Omental fat pad (tissue), 4 donors: ENCODE measurements around the gene ERC2. TPM values are rescaled to one million over a fixed set of nuclear protein-coding genes. Genes with fewer than 3 reads are reported as not detected.

Experiments used
- ATAC-seq: fragments of 150-250 bp; one replicate; pipeline ENCODE4 v1.9.1; 2016; ENCODE audit warnings: mild to moderate bottlenecking, moderate library complexity; ENCODE audit not compliant: low FRiP score
- DNase-seq: peaks from one replicate; pipeline ENCODE4 v3.0.0-alpha.2; 2019; ENCODE audit warnings: low spot score
- CTCF ChIP-seq, 3 donors: fragments of 450-650 bp; IDR thresholded peaks; one replicate each; pipeline ENCODE4 v1.5.1; 2016 to 2017; ENCODE audit warnings: antibody characterized with exemption in 3 of 3, mild to moderate bottlenecking in 3 of 3, moderate library complexity in 2 of 3
- total RNA-seq, 4 donors: library from RNA; depleted of rRNA; stranded (reverse); fragments of >200 nt; gene quantifications; one replicate each; pipeline ENCODE4 v1.1.0, GENCODE V29; 2016

Gene ERC2
- total RNA-seq, 4 donors from 2014 or later = 0.75 to 4.2 (median 2.3) TPM; not detected in 1

GRCh38 chr3:56342475-56342874, 125.8 kb downstream of the ERC2 start:
- DNase-seq (no peak), ATAC-seq (no peak)
- TF ChIP-seq CTCF (IDR thresholded peaks at IDR 0.05) = no peak

- DNase-seq = no peak
- no peak for ATAC-seq
- TF ChIP-seq CTCF (IDR thresholded peaks at IDR 0.05) = no peak
These were observed 128.6 kb downstream of the ERC2 start for GRCh38 chr3:56339671-56340070.

- no peak for ATAC-seq
- TF ChIP-seq CTCF (IDR thresholded peaks at IDR 0.05) = no peak
These were observed 129.0 kb downstream of the ERC2 start for GRCh38 chr3:56339244-56339643.

GRCh38 chr3:56336023-56336422, 132.2 kb downstream of the ERC2 start:
- ATAC-seq = no peak
- DNase-seq = no peak
- no peak for TF ChIP-seq CTCF (IDR thresholded peaks at IDR 0.05)

More at GRCh38 chr3:56339244-56339643, 129.0 kb downstream of the ERC2 start:
- DNase-seq = no peak

GRCh38 chr3:56324473-56324872, 143.8 kb downstream of the ERC2 start:
- ATAC-seq (no peak), DNase-seq (no peak)
- no peak for TF ChIP-seq CTCF (IDR thresholded peaks at IDR 0.05)

- no peak for DNase-seq
- ATAC-seq = peak; percentile 87
- no peak for TF ChIP-seq CTCF (IDR thresholded peaks at IDR 0.05)
These were observed 144.3 kb downstream of the ERC2 start for GRCh38 chr3:56323986-56324420.

GRCh38 chr3:56322862-56323261, 145.4 kb downstream of the ERC2 start:
- DNase-seq (no peak), ATAC-seq (no peak)
- no peak for TF ChIP-seq CTCF (IDR thresholded peaks at IDR 0.05)
